GM12872 (cell line): Measurements from ENCODE around the gene GFM1.
A peak's percentile ranks its signal among the peaks of the same experiment; 100 is the strongest.

ENCODE experiments used
- CTCF ChIP-seq: IDR thresholded peaks from 3 replicates; pipeline ENCODE4 v1.5.1; 2011; ENCODE audit warnings: low read depth, mild to moderate bottlenecking, low read length, moderate library complexity; ENCODE audit not compliant: insufficient read depth

Gene GFM1

GRCh38 chr3:158660711-158661110, 16.4 kb downstream of the GFM1 start:
- no peak for TF ChIP-seq CTCF

- TF ChIP-seq CTCF, result no peak
These were observed 18.9 kb downstream of the GFM1 start for GRCh38 chr3:158663246-158663645.

- no peak for TF ChIP-seq CTCF
These were observed 19.5 kb downstream of the GFM1 start for GRCh38 chr3:158663832-158664231.

- no peak for TF ChIP-seq CTCF
These were observed 22.1 kb downstream of the GFM1 start for GRCh38 chr3:158666416-158666815.

GRCh38 chr3:158668506-158668905, 24.2 kb downstream of the GFM1 start:
- TF ChIP-seq CTCF, result no peak

- TF ChIP-seq CTCF, result no peak
These were observed 27.5 kb downstream of the GFM1 start for GRCh38 chr3:158671821-158672214.

GRCh38 chr3:158672215-158673176, 28.2 kb downstream of the GFM1 start, which contains the start of gene LXN:
LXN (minus strand) TSS chr3:158672648; CDS start chr3:158672478, 170 bp downstream.
- TF ChIP-seq CTCF, result peak; percentile 78
